ENCODE measurements around the gene SMCHD1. TPM values are rescaled to one million over a fixed set of nuclear protein-coding genes. Genes with fewer than 3 reads are reported as not detected.
"Not testable (repeated sequence)": the region's sequence is repeated elsewhere in the genome, so short reads cannot be mapped to it uniquely, and the experiment has no call there.

Gene SMCHD1
- total RNA-seq, 2 experiments from 2014 or later: 195 to 215 TPM

GRCh38 chr18:2836118-2836517, 180.6 kb downstream of the SMCHD1 start:
- CTCF ChIA-PET; POLR2A ChIA-PET; DNase-seq; H3K36me3 Mint-ChIP-seq (ENCODE audit: low read depth); H3K4me3 Mint-ChIP-seq; H3K27ac Mint-ChIP-seq; H3K4me1 Mint-ChIP-seq: not testable (repeated sequence)
- Mint-ChIP-seq H3K9me3 (peaks cover 11% of the 10 kb centered on the region), H3K27me3 (peaks cover 17% of the 10 kb centered on the region)

GRCh38 chr18:2837290-2837689, 181.8 kb downstream of the SMCHD1 start:
- H3K36me3 Mint-ChIP-seq (ENCODE audit: low read depth); H3K4me3 Mint-ChIP-seq; DNase-seq; H3K4me1 Mint-ChIP-seq; POLR2A ChIA-PET; H3K27ac Mint-ChIP-seq: not testable (repeated sequence)
- CTCF ChIA-PET: interaction anchor here (1.5 kb wide), 1 partner anchor 11 kb away, joined by 3 read pairs; no protein-coding TSS in a partner anchor
- Mint-ChIP-seq H3K9me3 (peaks cover 11% of the 10 kb centered on the region), H3K27me3 (peaks cover 16% of the 10 kb centered on the region)

- Mint-ChIP-seq H3K27ac (no peak overlapping the region), H3K9me3 (peaks cover 11% of the 10 kb centered on the region), H3K27me3 (peaks cover 21% of the 10 kb centered on the region), H3K36me3 (ENCODE audit: low read depth) (peaks cover 3% of the 10 kb centered on the region), H3K4me3 (no peak overlapping the region), H3K4me1 (no peaks in the 10 kb centered on the region)
- POLR2A ChIA-PET: no interaction called here
- DNase-seq: no peak
- CTCF ChIA-PET: no interaction called here
Observed at GRCh38 chr18:2839202-2839601, 183.7 kb downstream of the SMCHD1 start.

- Mint-ChIP-seq H3K4me1 (no peaks in the 10 kb centered on the region), H3K36me3 (ENCODE audit: low read depth) (peaks cover 3% of the 10 kb centered on the region), H3K4me3 (no peak overlapping the region), H3K9me3 (peaks cover 11% of the 10 kb centered on the region), H3K27me3 (peaks cover 32% of the 10 kb centered on the region), H3K27ac (no peak overlapping the region)
- DNase-seq: no peak
- CTCF ChIA-PET: no interaction called here
- POLR2A ChIA-PET: no interaction called here
Observed at GRCh38 chr18:2840521-2840920, 185.0 kb downstream of the SMCHD1 start.

GRCh38 chr18:2843146-2843545, 187.6 kb downstream of the SMCHD1 start:
- CTCF ChIA-PET: interaction anchor here (1.2 kb wide), 1 partner anchor 12 kb away, joined by 3 read pairs; no protein-coding TSS in a partner anchor
- POLR2A ChIA-PET: no interaction called here
- H3K4me1 Mint-ChIP-seq: peaks cover 14% of the 10 kb centered on the region
- no peak overlapping the region for H3K27ac Mint-ChIP-seq
- peaks cover 46% of the 10 kb centered on the region for H3K27me3 Mint-ChIP-seq
- no peak for DNase-seq
- no peaks in the 10 kb centered on the region for H3K36me3 Mint-ChIP-seq (ENCODE audit: low read depth)
- no peak overlapping the region for H3K4me3 Mint-ChIP-seq
- no peaks in the 10 kb centered on the region for H3K9me3 Mint-ChIP-seq

GRCh38 chr18:2845172-2845571, 189.6 kb downstream of the SMCHD1 start:
- Mint-ChIP-seq H3K4me1 (peaks cover 21% of the 10 kb centered on the region), H3K36me3 (ENCODE audit: low read depth) (no peaks in the 10 kb centered on the region), H3K27ac (no peak overlapping the region), H3K27me3 (peaks cover 55% of the 10 kb centered on the region), H3K4me3 (no peak overlapping the region), H3K9me3 (no peaks in the 10 kb centered on the region)
- no peak for DNase-seq
- ChIA-PET CTCF (interaction anchor here (0.6 kb wide), 1 partner anchor 52 kb away, joined by 5 read pairs; no protein-coding TSS in a partner anchor), POLR2A (interaction anchor here (0.6 kb wide), 1 partner anchor 157 kb away, joined by 3 read pairs; no protein-coding TSS in a partner anchor)

- ChIA-PET CTCF (interaction anchor here (0.6 to 1.4 kb wide), 3 partner anchors 20 to 72 kb away, joined by 3 to 5 read pairs (median 3); no protein-coding TSS in a partner anchor), POLR2A (no interaction called here)
- Mint-ChIP-seq H3K36me3 (ENCODE audit: low read depth) (no peaks in the 10 kb centered on the region), H3K4me1 (peaks cover 21% of the 10 kb centered on the region), H3K27ac (no peak within 1 kb of the TSS), H3K27me3 (peaks cover 50% of the 10 kb centered on the region), H3K4me3 (peak within 1 kb of the TSS; percentile 80), H3K9me3 (no peaks in the 10 kb centered on the region)
- DNase-seq: peak; percentile 35
Observed at GRCh38 chr18:2846636-2847316, 191.2 kb downstream of the SMCHD1 start, which contains the start of gene EMILIN2. EMILIN2 (plus strand) TSS chr18:2847006; CDS start chr18:2847189, 183 bp downstream.

- POLR2A ChIA-PET: interaction anchor here (0.5 to 0.8 kb wide), 2 partner anchors 52 to 91 kb away, joined by 3 to 4 read pairs; no protein-coding TSS in a partner anchor
- Mint-ChIP-seq H3K27me3 (peaks cover 50% of the 10 kb centered on the region), H3K4me1 (peaks cover 21% of the 10 kb centered on the region), H3K36me3 (ENCODE audit: low read depth) (no peaks in the 10 kb centered on the region), H3K9me3 (no peaks in the 10 kb centered on the region), H3K4me3 (peak overlapping the region; percentile 80), H3K27ac (no peak overlapping the region)
- CTCF ChIA-PET: interaction anchor here (0.5 to 1.4 kb wide), 6 partner anchors 10 to 334 kb away, joined by 3 to 5 read pairs (median 4); no protein-coding TSS in a partner anchor
- DNase-seq: peak; percentile 12
Observed at GRCh38 chr18:2847317-2848246, 192.1 kb downstream of the SMCHD1 start.

- H3K36me3 Mint-ChIP-seq (ENCODE audit: low read depth): no peaks in the 10 kb centered on the region
- no peak for DNase-seq
- peaks cover 21% of the 10 kb centered on the region for H3K4me1 Mint-ChIP-seq
- no peak overlapping the region for H3K27ac Mint-ChIP-seq
- ChIA-PET CTCF (interaction anchor here (0.7 to 1.2 kb wide), 3 partner anchors 11 to 335 kb away, joined by 3 to 4 read pairs (median 3); no protein-coding TSS in a partner anchor), POLR2A (interaction anchor here (0.5 to 0.8 kb wide), 3 partner anchors 51 to 583 kb away, joined by 3 to 4 read pairs (median 3); no protein-coding TSS in a partner anchor)
- peaks cover 49% of the 10 kb centered on the region for H3K27me3 Mint-ChIP-seq
- H3K9me3 Mint-ChIP-seq: no peaks in the 10 kb centered on the region
- H3K4me3 Mint-ChIP-seq: peak overlapping the region; percentile 80
Observed at GRCh38 chr18:2848247-2849246, 193.0 kb downstream of the SMCHD1 start.

- POLR2A ChIA-PET: interaction anchor here (0.8 kb wide), 1 partner anchor 18 kb away, joined by 7 read pairs; no protein-coding TSS in a partner anchor
- H3K27me3 Mint-ChIP-seq: peaks cover 32% of the 10 kb centered on the region
- H3K9me3 Mint-ChIP-seq: no peaks in the 10 kb centered on the region
- H3K4me1 Mint-ChIP-seq: peaks cover 21% of the 10 kb centered on the region
- no peak overlapping the region for H3K4me3 Mint-ChIP-seq
- H3K36me3 Mint-ChIP-seq (ENCODE audit: low read depth): no peaks in the 10 kb centered on the region
- CTCF ChIA-PET: no interaction called here
- no peak for DNase-seq
- no peak overlapping the region for H3K27ac Mint-ChIP-seq
Observed at GRCh38 chr18:2850816-2851215, 195.3 kb downstream of the SMCHD1 start.

GRCh38 chr18:2851771-2852170, 196.2 kb downstream of the SMCHD1 start:
- H3K4me3 Mint-ChIP-seq: no peak overlapping the region
- H3K4me1 Mint-ChIP-seq: peaks cover 18% of the 10 kb centered on the region
- POLR2A ChIA-PET: no interaction called here
- no peaks in the 10 kb centered on the region for H3K36me3 Mint-ChIP-seq (ENCODE audit: low read depth)
- H3K27ac Mint-ChIP-seq: no peak overlapping the region
- no peak for DNase-seq
- CTCF ChIA-PET: no interaction called here
- no peaks in the 10 kb centered on the region for H3K9me3 Mint-ChIP-seq
- H3K27me3 Mint-ChIP-seq: peaks cover 23% of the 10 kb centered on the region

- peaks cover 23% of the 10 kb centered on the region for H3K27me3 Mint-ChIP-seq
- CTCF ChIA-PET: not testable (repeated sequence)
Observed at GRCh38 chr18:2852460-2852859, 196.9 kb downstream of the SMCHD1 start.

More at GRCh38 chr18:2852460-2852859, 196.9 kb downstream of the SMCHD1 start:
- POLR2A ChIA-PET; DNase-seq; H3K4me3 Mint-ChIP-seq; H3K27ac Mint-ChIP-seq; H3K9me3 Mint-ChIP-seq; H3K36me3 Mint-ChIP-seq (ENCODE audit: low read depth): not testable (repeated sequence)
- peaks cover 17% of the 10 kb centered on the region for H3K4me1 Mint-ChIP-seq
